HFF-Myc (cell line): Measurements from ENCODE around the gene SERPINA9.

ENCODE experiments used
- DNase-seq: peaks from one replicate; pipeline ENCODE4 v3.0.0-alpha.2; 2011; ENCODE audit warnings: low read depth; ENCODE audit errors: extremely low read depth
- H3K4me3 ChIP-seq: replicated peaks from 2 replicates; pipeline ENCODE4 v1.5.1; 2011; ENCODE audit warnings: low read depth, mild to moderate bottlenecking, control low read depth, low read length
- TF ChIP-seq, protein P1 (sequence below): IDR thresholded peaks from 2 replicates; pipeline ENCODE4 v1.5.1; 2012; ENCODE audit warnings: mild to moderate bottlenecking, low read depth, low read length, control low read depth; ENCODE audit errors: missing control alignments

The SERPINA9 gene

DNA sequence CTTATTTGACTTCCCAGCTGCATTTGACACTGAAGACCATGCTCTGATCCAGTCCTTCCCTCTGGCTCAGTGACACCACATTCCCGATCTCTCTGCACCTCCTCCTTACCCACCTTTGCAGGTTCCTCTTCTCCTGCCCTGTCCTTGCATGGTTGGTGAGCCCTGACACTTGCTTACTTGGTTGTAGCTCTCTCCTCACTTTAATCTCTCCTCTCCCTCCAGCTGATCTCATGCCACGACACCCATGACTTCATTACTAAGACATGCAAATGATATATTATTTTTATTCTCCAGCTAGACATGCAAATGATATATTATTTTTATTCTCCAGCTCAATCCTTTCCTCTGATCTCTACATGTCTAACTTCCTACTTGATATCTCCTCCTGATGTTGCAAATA lies at the start of gene SERPINA9:
TSS of gene SERPINA9 (minus strand) at position 175 of the 400 bp plus-strand sequence. CDS start 6,357 bp downstream, outside the sequence.
- H3K4me3 ChIP-seq = no peak within 1 kb of the TSS
- no peak for DNase-seq
- TF ChIP-seq, protein P1, sequence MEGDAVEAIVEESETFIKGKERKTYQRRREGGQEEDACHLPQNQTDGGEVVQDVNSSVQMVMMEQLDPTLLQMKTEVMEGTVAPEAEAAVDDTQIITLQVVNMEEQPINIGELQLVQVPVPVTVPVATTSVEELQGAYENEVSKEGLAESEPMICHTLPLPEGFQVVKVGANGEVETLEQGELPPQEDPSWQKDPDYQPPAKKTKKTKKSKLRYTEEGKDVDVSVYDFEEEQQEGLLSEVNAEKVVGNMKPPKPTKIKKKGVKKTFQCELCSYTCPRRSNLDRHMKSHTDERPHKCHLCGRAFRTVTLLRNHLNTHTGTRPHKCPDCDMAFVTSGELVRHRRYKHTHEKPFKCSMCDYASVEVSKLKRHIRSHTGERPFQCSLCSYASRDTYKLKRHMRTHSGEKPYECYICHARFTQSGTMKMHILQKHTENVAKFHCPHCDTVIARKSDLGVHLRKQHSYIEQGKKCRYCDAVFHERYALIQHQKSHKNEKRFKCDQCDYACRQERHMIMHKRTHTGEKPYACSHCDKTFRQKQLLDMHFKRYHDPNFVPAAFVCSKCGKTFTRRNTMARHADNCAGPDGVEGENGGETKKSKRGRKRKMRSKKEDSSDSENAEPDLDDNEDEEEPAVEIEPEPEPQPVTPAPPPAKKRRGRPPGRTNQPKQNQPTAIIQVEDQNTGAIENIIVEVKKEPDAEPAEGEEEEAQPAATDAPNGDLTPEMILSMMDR = no peak

- TF ChIP-seq, protein P1 = no peak
- H3K4me3 ChIP-seq = no peak overlapping the region
- DNase-seq = no peak
These were observed 48.1 kb upstream of the SERPINA9 start for GRCh38 chr14:94524093-94524492.

DNA sequence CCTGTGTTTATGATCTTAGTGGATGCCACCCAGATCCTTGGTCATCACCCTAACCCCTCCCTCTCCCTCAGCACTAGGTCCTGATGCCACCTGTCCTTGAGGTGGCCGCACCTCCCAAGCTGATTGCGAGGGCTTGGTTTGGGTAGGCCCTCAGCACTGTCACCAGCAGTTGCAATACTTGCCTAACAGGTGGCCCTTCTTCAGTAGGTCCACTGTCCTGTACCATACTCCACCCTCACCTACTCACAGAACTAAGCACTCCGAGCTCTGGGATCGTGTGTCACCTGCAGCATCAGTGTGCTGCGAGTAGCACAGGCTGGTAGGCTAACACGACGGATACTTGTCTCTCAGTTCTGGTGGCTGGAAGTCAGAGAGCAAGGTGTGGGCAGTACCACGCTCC lies 47.3 kb upstream of the SERPINA9 start:
- TF ChIP-seq, protein P1 = no peak
- no peak overlapping the region for H3K4me3 ChIP-seq
- DNase-seq = no peak

- DNase-seq = no peak
- no peak overlapping the region for H3K4me3 ChIP-seq
- TF ChIP-seq, protein P1 = no peak
These were observed 46.2 kb upstream of the SERPINA9 start for GRCh38 chr14:94522115-94522724.

DNA sequence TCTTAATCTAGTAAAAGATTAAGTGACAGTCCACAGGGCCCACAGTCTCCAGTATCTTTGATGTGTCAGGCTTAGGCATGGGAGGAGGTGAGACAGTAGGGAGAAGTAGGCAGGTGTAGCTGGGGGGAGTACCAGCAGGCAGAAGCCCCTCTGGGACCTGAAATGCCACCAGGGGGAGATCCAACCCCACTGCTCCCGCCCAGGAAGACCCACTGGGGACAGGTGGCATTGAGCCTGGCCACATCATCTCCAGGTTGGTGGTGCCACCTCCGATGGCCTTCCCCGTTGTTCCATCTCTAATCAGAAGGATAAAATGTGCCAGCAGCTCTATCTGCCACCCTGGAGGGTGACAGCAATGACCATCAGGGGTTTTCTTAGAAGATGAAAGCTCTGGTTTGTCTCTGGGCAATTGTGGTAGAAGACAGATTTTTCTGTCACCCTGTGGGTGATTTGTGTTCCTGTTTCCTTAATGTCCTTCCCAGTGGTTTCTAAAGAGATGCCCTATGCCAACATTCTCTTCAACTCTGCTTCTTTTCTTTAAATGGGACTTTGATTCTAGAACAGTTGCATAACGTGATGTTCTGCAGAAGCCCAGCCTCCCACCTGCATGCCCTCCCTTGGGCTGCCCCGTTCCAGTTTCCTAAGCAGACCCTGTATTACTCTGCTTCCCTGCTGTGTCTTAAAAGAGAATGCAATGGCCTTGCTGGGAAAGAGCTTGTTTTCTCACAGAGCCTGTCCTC lies 45.5 kb upstream of the SERPINA9 start:
- TF ChIP-seq, protein P1 = no peak
- H3K4me3 ChIP-seq = no peak overlapping the region
- DNase-seq = no peak

DNA sequence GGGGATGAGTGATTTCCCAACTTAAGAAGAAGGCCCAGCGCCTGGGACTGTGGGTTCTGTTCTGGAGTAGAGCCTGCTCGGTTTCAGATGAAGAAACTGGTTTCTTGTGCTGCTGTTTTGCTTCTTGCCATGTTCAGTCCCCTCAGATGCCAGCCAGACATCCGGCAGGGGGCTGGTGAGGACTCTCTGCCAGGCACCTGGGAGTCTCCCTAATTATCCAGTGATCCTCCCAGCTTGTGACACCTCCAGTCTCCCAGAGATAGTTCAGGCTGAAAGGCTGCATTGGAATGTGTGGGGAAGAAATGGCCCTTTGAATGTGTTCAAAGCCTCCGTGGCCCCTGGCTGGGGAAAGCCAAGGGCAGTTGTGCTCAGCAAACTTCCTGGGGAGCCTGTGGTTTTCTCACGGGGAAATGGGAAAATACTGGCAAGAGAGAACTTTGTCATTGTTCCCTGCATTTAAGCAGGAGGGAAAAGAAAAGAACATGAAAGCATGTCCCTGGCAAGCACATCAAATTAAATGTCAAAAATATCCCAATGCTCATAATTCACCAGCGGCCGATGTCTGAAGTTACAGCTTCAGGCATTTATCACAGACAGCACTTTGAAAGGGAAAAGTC lies 41.8 kb upstream of the SERPINA9 start:
- TF ChIP-seq, protein P1 = no peak
- DNase-seq = no peak
- no peak overlapping the region for H3K4me3 ChIP-seq
